Right lobe of liver (tissue), 4 donors: ENCODE measurements around the gene CACNB4.

Source experiments
- POLR2A ChIP-seq: fragments of 450-650 bp; IDR thresholded peaks from one replicate; pipeline ENCODE4 v1.6.1; 2017; ENCODE audit warnings: antibody characterized with exemption, mild to moderate bottlenecking
- TF ChIP-seq, protein P1 (sequence below), 4 donors: fragments of 200-600 bp in 3 of 4; fragments of 450-650 bp in 1 of 4; IDR thresholded peaks; one replicate each; pipeline versions ENCODE4 v1.5.1 to v1.8.0; 2016 to 2022; ENCODE audit warnings: antibody characterized with exemption in 4 of 4, mild to moderate bottlenecking in 2 of 4
- donor health status: DM: no; HTN: no; CAD: no.
- donor health status: DM: no; HTN: no; CAD: no.
- donor health status: DM: no; HTN: yes; CAD: no.

DNA sequence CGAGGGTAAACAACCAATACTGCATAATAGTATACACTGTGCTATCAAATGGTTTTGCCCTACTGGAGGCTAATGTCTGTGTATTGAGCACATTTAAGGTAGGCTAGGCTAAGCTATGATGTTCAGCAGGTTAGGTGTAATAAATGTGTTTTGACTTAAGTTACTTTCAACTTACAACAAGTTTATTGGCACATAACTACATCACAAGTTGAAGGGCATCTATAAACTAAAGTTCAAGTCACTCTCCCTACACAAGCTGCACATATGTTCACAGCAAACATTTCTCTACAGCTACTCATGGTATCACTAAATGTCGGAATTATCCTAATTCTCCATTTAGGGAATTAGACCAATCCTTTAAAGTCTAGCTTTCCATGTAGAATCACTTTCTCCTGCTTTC lies 282.0 kb downstream of the CACNB4 start:
- TF ChIP-seq, protein P1, sequence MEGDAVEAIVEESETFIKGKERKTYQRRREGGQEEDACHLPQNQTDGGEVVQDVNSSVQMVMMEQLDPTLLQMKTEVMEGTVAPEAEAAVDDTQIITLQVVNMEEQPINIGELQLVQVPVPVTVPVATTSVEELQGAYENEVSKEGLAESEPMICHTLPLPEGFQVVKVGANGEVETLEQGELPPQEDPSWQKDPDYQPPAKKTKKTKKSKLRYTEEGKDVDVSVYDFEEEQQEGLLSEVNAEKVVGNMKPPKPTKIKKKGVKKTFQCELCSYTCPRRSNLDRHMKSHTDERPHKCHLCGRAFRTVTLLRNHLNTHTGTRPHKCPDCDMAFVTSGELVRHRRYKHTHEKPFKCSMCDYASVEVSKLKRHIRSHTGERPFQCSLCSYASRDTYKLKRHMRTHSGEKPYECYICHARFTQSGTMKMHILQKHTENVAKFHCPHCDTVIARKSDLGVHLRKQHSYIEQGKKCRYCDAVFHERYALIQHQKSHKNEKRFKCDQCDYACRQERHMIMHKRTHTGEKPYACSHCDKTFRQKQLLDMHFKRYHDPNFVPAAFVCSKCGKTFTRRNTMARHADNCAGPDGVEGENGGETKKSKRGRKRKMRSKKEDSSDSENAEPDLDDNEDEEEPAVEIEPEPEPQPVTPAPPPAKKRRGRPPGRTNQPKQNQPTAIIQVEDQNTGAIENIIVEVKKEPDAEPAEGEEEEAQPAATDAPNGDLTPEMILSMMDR (IDR thresholded peaks at IDR 0.05) = no peak
- no peak for TF ChIP-seq POLR2A
